ENCODE data around the gene SLC23A1.

The SLC23A1 gene

GRCh38 chr5:139406963-139407362 is 23.9 kb upstream of the SLC23A1 start:
- no peak for DNase-seq

- DNase-seq = no peak
Measured at GRCh38 chr5:139404484-139404840, 21.4 kb upstream of the SLC23A1 start.

- peak; percentile 95 for DNase-seq
Measured at GRCh38 chr5:139403787-139404483, 20.8 kb upstream of the SLC23A1 start, which contains the start of gene SPATA24. Gene SPATA24, minus strand, starts transcription at chr5:139404089. Its CDS starts 29 bp downstream, at chr5:139404060.

- DNase-seq = no peak
Measured at GRCh38 chr5:139403418-139403786, 20.3 kb upstream of the SLC23A1 start.

- DNase-seq = no peak
Measured at GRCh38 chr5:139402561-139403158, 19.6 kb upstream of the SLC23A1 start.

- DNase-seq = no peak
Measured at GRCh38 chr5:139401546-139401945, 18.4 kb upstream of the SLC23A1 start.

- no peak for DNase-seq
Measured at GRCh38 chr5:139399501-139400121, 16.5 kb upstream of the SLC23A1 start.

GRCh38 chr5:139397921-139398320 is 14.8 kb upstream of the SLC23A1 start:
- no peak for DNase-seq

- DNase-seq = no peak
Measured at GRCh38 chr5:139396691-139397090, 13.6 kb upstream of the SLC23A1 start.

- DNase-seq = no peak
Measured at GRCh38 chr5:139395844-139396640, 12.9 kb upstream of the SLC23A1 start.

- no peak for DNase-seq
Measured at GRCh38 chr5:139394654-139395566, 11.8 kb upstream of the SLC23A1 start, which contains the start of gene PROB1. Gene PROB1, minus strand, starts transcription at chr5:139395104. Its CDS starts 23 bp downstream, at chr5:139395081.

- DNase-seq = no peak
Measured at GRCh38 chr5:139394123-139394653, 11.1 kb upstream of the SLC23A1 start.

GRCh38 chr5:139393497-139394122 is 10.5 kb upstream of the SLC23A1 start:
- no peak for DNase-seq

GRCh38 chr5:139392678-139393496 is 9.8 kb upstream of the SLC23A1 start:
- DNase-seq = peak; percentile 61

GRCh38 chr5:139392324-139392677 is 9.2 kb upstream of the SLC23A1 start:
- DNase-seq = no peak

- DNase-seq = no peak
Measured at GRCh38 chr5:139391570-139392323, 8.7 kb upstream of the SLC23A1 start.

- no peak for DNase-seq
Measured at GRCh38 chr5:139390639-139391569, 7.8 kb upstream of the SLC23A1 start.
